Neural cell (in vitro differentiated cells): ENCODE measurements around the gene SPON1. TPM values are rescaled to one million over a fixed set of nuclear protein-coding genes. Genes with fewer than 3 reads are reported as not detected.
"Not testable (repeated sequence)": the region's sequence is repeated elsewhere in the genome, so short reads cannot be mapped to it uniquely, and the experiment has no call there.

ENCODE experiments used
- H2AFZ ChIP-seq: fragments of 200-600, 300-800 bp; sonication (generic), shearing (Covaris generic); 2 replicates; pipeline ENCODE4 v1.6.0; 2014; ENCODE audit warnings: low read depth, mild to moderate bottlenecking, antibody characterized with exemption, low read length, moderate library complexity
- H3F3A ChIP-seq: fragments of 200-600 bp; shearing (Covaris generic); 2 replicates; pipeline ENCODE4 v1.6.1; 2016; ENCODE audit warnings: mild to moderate bottlenecking, moderate library complexity, mixed read lengths, antibody characterized with exemption, low read length; ENCODE audit not compliant: insufficient read depth, poor library complexity, severe bottlenecking
- H3K27ac ChIP-seq: fragments of 200-600, 300-800 bp; sonication (generic), shearing (Covaris generic); 2 replicates; pipeline ENCODE4 v1.5.1; 2014; ENCODE audit warnings: mild to moderate bottlenecking, low read length, moderate library complexity
- H3K27me3 ChIP-seq: fragments of 300-800, 200-600 bp; sonication (generic), shearing (Covaris generic); 2 replicates; pipeline ENCODE4 v1.6.0; 2014; ENCODE audit warnings: mild to moderate bottlenecking, low read depth, low read length, moderate library complexity; ENCODE audit not compliant: insufficient read depth
- H3K36me3 ChIP-seq: fragments of 300-800, 200-600 bp; sonication (generic), shearing (Covaris generic); 2 replicates; pipeline ENCODE4 v1.5.1; 2014; ENCODE audit warnings: mild to moderate bottlenecking, antibody characterized with exemption, low read length, moderate library complexity; ENCODE audit not compliant: insufficient read depth
- H3K4me2 ChIP-seq: fragments of 300-800, 200-600 bp; sonication (generic), shearing (Covaris generic); 2 replicates; pipeline ENCODE4 v1.6.0; 2014; ENCODE audit warnings: mild to moderate bottlenecking, low read length
- H3K4me3 ChIP-seq: fragments of 300-800, 200-600 bp; sonication (generic), shearing (Covaris generic); 2 replicates; pipeline ENCODE4 v1.5.1; 2014; ENCODE audit warnings: mild to moderate bottlenecking, low read length, moderate library complexity
- H3K79me2 ChIP-seq: fragments of 200-600 bp; shearing (Covaris generic); replicated peaks from 2 replicates; pipeline ENCODE4 v1.6.0; 2014; ENCODE audit warnings: mild to moderate bottlenecking, low read length, moderate library complexity; ENCODE audit not compliant: insufficient read depth
- H3K9ac ChIP-seq: fragments of 300-800, 200-600 bp; sonication (generic), shearing (Covaris generic); 2 replicates; pipeline ENCODE4 v1.6.1; 2016; ENCODE audit warnings: mild to moderate bottlenecking, low read length, mixed read lengths
- H3K9me2 ChIP-seq: fragments of 200-600 bp; shearing (Covaris generic); 2 replicates; pipeline ENCODE4 v1.6.1; 2016; ENCODE audit warnings: mild to moderate bottlenecking, low read length, mixed read lengths; ENCODE audit not compliant: insufficient read depth
- H3K9me3 ChIP-seq: fragments of 200-600, 300-800 bp; sonication (generic), shearing (Covaris generic); 2 replicates; pipeline ENCODE4 v1.6.1; 2016; ENCODE audit warnings: mild to moderate bottlenecking, mixed run types, low read length, moderate library complexity, mixed read lengths
- H4K20me1 ChIP-seq: fragments of 200-600 bp; shearing (Covaris generic); 2 replicates; pipeline ENCODE4 v1.6.1; 2016; ENCODE audit warnings: mild to moderate bottlenecking, mixed run types; ENCODE audit not compliant: insufficient read depth
- EP300 ChIP-seq: fragments of 450-650 bp; conservative IDR thresholded peaks from 2 replicates; pipeline ENCODE4 v1.6.1; 2014; ENCODE audit warnings: antibody characterized with exemption, mild to moderate bottlenecking, moderate library complexity; ENCODE audit not compliant: poor library complexity, severe bottlenecking
- EZH2 ChIP-seq: fragments of 200-600, 300-800 bp; shearing (Covaris generic), sonication (generic); IDR thresholded peaks from 2 replicates; pipeline ENCODE4 v1.6.1; 2014; ENCODE audit warnings: antibody characterized with exemption, low read length, borderline replicate concordance, mild to moderate bottlenecking; ENCODE audit not compliant: insufficient read depth, poor library complexity, severe bottlenecking
- MXI1 ChIP-seq: fragments of 450-650 bp; conservative IDR thresholded peaks from 2 replicates; pipeline ENCODE4 v1.6.1; 2014; ENCODE audit warnings: antibody characterized with exemption, mild to moderate bottlenecking; ENCODE audit not compliant: poor library complexity, severe bottlenecking
- POLR2AphosphoS5 ChIP-seq: IDR thresholded peaks from 2 replicates; pipeline ENCODE4 v1.6.1; 2012
- RAD21 ChIP-seq: fragments of 450-650 bp; conservative IDR thresholded peaks from 2 replicates; pipeline ENCODE4 v1.6.1; 2014; ENCODE audit warnings: antibody characterized with exemption, mild to moderate bottlenecking, moderate library complexity
- SMC3 ChIP-seq: fragments of 450-650 bp; conservative IDR thresholded peaks from 2 replicates; pipeline ENCODE4 v1.6.1; 2014; ENCODE audit warnings: antibody characterized with exemption, mild to moderate bottlenecking, moderate library complexity; ENCODE audit not compliant: poor library complexity
- TAF1 ChIP-seq: IDR thresholded peaks from 2 replicates; pipeline ENCODE4 v1.6.1; 2012; ENCODE audit warnings: low read depth
- polyA plus RNA-seq: library from polyadenylated mRNA; depleted of rRNA; stranded (reverse); fragments of >200 nt; gene quantifications from 2 replicates; pipeline ENCODE4 v1.2.3, GENCODE V29; 2014
- TF ChIP-seq, protein P1 (sequence below): fragments of 450-650 bp; IDR thresholded peaks from 2 replicates; pipeline ENCODE4 v1.5.1; 2014; ENCODE audit warnings: antibody characterized with exemption, mild to moderate bottlenecking, moderate library complexity; ENCODE audit not compliant: poor library complexity, severe bottlenecking
- TF ChIP-seq, protein P2 (sequence below): IDR thresholded peaks from 2 replicates; pipeline ENCODE4 v1.6.1; 2012; ENCODE audit warnings: borderline replicate concordance

SPON1 gene
- polyA plus RNA-seq, 1 donor from 2014 or later = 0.66 TPM

DNA sequence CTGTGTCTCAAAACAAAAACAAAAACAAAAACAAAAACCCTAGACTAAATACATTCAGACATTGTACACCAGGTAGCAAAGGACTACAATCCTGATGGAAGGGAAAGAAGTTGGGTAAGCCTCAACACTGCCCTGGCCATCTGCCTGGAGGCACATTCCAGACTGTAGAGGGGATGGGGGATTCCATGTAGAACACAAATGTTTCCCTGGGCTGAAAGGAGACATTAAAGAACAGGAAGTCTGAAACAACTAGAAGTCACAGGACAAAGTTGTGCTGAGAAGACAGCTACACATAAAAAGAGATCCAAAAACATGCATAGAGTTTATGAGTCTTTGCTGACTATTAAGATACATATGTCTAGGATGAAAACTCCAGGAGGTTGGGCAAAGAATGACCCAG, 312.6 kb downstream of the SPON1 start:
- H3K27me3 ChIP-seq = no peaks in the 10 kb centered on the region
- no peak overlapping the region for H3K4me2 ChIP-seq
- TF ChIP-seq TAF1 (no peak), EZH2 (no peak), SMC3 (no peak), POLR2AphosphoS5 (no peak), EP300 (no peak), MXI1 (no peak), RAD21 (no peak)
- TF ChIP-seq, protein P1, sequence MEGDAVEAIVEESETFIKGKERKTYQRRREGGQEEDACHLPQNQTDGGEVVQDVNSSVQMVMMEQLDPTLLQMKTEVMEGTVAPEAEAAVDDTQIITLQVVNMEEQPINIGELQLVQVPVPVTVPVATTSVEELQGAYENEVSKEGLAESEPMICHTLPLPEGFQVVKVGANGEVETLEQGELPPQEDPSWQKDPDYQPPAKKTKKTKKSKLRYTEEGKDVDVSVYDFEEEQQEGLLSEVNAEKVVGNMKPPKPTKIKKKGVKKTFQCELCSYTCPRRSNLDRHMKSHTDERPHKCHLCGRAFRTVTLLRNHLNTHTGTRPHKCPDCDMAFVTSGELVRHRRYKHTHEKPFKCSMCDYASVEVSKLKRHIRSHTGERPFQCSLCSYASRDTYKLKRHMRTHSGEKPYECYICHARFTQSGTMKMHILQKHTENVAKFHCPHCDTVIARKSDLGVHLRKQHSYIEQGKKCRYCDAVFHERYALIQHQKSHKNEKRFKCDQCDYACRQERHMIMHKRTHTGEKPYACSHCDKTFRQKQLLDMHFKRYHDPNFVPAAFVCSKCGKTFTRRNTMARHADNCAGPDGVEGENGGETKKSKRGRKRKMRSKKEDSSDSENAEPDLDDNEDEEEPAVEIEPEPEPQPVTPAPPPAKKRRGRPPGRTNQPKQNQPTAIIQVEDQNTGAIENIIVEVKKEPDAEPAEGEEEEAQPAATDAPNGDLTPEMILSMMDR = no peak
- TF ChIP-seq, protein P2, sequence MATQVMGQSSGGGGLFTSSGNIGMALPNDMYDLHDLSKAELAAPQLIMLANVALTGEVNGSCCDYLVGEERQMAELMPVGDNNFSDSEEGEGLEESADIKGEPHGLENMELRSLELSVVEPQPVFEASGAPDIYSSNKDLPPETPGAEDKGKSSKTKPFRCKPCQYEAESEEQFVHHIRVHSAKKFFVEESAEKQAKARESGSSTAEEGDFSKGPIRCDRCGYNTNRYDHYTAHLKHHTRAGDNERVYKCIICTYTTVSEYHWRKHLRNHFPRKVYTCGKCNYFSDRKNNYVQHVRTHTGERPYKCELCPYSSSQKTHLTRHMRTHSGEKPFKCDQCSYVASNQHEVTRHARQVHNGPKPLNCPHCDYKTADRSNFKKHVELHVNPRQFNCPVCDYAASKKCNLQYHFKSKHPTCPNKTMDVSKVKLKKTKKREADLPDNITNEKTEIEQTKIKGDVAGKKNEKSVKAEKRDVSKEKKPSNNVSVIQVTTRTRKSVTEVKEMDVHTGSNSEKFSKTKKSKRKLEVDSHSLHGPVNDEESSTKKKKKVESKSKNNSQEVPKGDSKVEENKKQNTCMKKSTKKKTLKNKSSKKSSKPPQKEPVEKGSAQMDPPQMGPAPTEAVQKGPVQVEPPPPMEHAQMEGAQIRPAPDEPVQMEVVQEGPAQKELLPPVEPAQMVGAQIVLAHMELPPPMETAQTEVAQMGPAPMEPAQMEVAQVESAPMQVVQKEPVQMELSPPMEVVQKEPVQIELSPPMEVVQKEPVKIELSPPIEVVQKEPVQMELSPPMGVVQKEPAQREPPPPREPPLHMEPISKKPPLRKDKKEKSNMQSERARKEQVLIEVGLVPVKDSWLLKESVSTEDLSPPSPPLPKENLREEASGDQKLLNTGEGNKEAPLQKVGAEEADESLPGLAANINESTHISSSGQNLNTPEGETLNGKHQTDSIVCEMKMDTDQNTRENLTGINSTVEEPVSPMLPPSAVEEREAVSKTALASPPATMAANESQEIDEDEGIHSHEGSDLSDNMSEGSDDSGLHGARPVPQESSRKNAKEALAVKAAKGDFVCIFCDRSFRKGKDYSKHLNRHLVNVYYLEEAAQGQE = no peak
- no peaks in the 10 kb centered on the region for H3F3A ChIP-seq
- H3K79me2 ChIP-seq = no peaks in the 10 kb centered on the region
- H3K9me2 ChIP-seq = no peaks in the 10 kb centered on the region
- H3K36me3 ChIP-seq = no peaks in the 10 kb centered on the region
- H3K9ac ChIP-seq = no peak overlapping the region
- H4K20me1 ChIP-seq = no peaks in the 10 kb centered on the region
- H3K9me3 ChIP-seq = no peaks in the 10 kb centered on the region
- no peak overlapping the region for H2AFZ ChIP-seq
- H3K27ac ChIP-seq = no peak overlapping the region
- H3K4me3 ChIP-seq = no peak overlapping the region

DNA sequence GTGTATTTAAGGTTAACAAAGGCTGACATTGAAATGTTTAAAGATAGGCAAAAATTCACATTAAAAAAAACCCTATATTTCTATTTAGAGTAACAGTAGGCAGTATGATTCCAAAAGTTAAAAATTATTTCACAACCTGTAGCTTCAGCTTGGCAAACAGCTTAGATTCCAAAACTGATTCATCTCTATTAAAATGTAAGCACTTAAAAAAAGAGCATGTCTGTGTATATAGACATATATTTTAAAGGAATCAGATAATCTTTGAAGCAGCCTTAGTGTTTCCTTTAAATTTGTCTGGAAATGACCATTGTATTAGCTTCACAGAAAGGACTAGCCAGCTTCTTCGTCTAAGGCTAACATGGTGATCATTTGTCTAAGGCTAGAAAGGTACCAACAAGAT, 316.3 kb downstream of the SPON1 start:
- not testable (repeated sequence) for H3K9me3 ChIP-seq, H3F3A ChIP-seq, H3K27me3 ChIP-seq, H3K4me3 ChIP-seq, H4K20me1 ChIP-seq, H3K9me2 ChIP-seq, H3K27ac ChIP-seq, H3K9ac ChIP-seq, H3K36me3 ChIP-seq, H3K4me2 ChIP-seq, H3K79me2 ChIP-seq, H2AFZ ChIP-seq

DNA sequence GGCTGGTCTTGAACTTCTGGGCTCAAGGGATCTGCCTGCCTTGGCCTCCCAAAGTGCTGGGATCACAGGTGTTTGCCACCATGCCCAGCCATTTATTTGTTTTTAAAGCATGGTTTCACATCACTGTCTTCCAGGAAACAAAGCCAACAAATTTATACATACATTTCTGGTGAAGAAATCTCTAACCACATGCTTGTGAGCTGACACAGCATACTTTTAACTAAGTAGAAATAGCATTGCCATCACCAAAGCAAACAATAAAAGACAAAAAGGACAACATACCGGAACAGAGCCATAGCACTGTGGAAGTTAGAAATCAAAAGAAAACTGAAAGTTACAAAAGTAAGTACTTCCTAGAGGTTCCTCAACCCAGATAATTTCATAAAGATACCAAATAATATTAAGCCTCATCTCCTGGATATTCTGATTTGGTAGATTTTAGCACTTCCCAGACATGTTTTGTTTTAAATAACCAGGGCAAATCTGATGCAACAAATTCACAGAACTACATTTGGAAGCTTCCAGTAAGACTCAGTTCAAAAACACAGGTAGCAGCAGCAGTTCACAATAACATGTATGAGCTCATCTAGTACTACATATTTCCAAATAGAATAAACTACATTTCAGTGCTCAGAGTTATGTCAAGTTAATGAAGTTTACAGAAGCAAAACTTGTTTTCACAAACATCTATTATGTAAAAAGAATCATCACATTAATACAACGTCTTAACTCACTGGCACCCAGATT, 325.8 kb downstream of the SPON1 start:
- no peaks in the 10 kb centered on the region for H3K79me2 ChIP-seq
- no peak overlapping the region for H3K9ac ChIP-seq
- H3F3A ChIP-seq = no peaks in the 10 kb centered on the region
- H3K9me3 ChIP-seq = no peaks in the 10 kb centered on the region
- no peaks in the 10 kb centered on the region for H3K9me2 ChIP-seq
- no peak overlapping the region for H2AFZ ChIP-seq
- H3K36me3 ChIP-seq = no peaks in the 10 kb centered on the region
- H3K4me2 ChIP-seq = no peak overlapping the region
- H3K27ac ChIP-seq = no peak overlapping the region
- H3K27me3 ChIP-seq = no peaks in the 10 kb centered on the region
- no peaks in the 10 kb centered on the region for H4K20me1 ChIP-seq
- TF ChIP-seq POLR2AphosphoS5 = no peak
- TF ChIP-seq, protein P2 = no peak
- TF ChIP-seq TAF1 = no peak
- no peak for TF ChIP-seq EP300
- no peak for TF ChIP-seq EZH2
- no peak for TF ChIP-seq MXI1
- TF ChIP-seq, protein P1 = no peak
- TF ChIP-seq RAD21 = no peak
- TF ChIP-seq SMC3 = no peak
- H3K4me3 ChIP-seq = no peak overlapping the region
